ENCODE measurements around the gene GGN.
A peak's percentile ranks its signal among the peaks of the same experiment; 100 is the strongest.
"Not testable (repeated sequence)": the region's sequence is repeated elsewhere in the genome, so short reads cannot be mapped to it uniquely, and the experiment has no call there.

GGN gene

GRCh38 chr19:38411041-38411712 is 23.3 kb upstream of the GGN start:
- DNase-seq: no peak

- DNase-seq: not testable (repeated sequence)
These were observed 22.6 kb upstream of the GGN start for GRCh38 chr19:38410407-38410806.

- no peak for DNase-seq
These were observed 21.8 kb upstream of the GGN start for GRCh38 chr19:38409631-38410133.

- DNase-seq: no peak
These were observed 17.4 kb upstream of the GGN start for GRCh38 chr19:38405276-38405675.

GRCh38 chr19:38404858-38405257 is 17.0 kb upstream of the GGN start:
- no peak for DNase-seq

- DNase-seq: peak; percentile 97
These were observed 15.3 kb upstream of the GGN start, which contains the start of gene FAM98C for GRCh38 chr19:38402967-38403674. Gene FAM98C (plus strand): TSS chr19:38403093. CDS start chr19:38403154, 61 bp downstream.

GRCh38 chr19:38402623-38402966 is 14.8 kb upstream of the GGN start:
- no peak for DNase-seq

- DNase-seq: no peak
These were observed 13.3 kb upstream of the GGN start for GRCh38 chr19:38401148-38401547.

GRCh38 chr19:38400361-38400760 is 12.5 kb upstream of the GGN start:
- no peak for DNase-seq

GRCh38 chr19:38399537-38399936 is 11.7 kb upstream of the GGN start:
- no peak for DNase-seq

GRCh38 chr19:38399081-38399480 is 11.2 kb upstream of the GGN start:
- no peak for DNase-seq

- peak; percentile 64 for DNase-seq
These were observed 7.7 kb upstream of the GGN start for GRCh38 chr19:38395381-38396114.

- DNase-seq: peak; percentile 86
These were observed 6.7 kb upstream of the GGN start for GRCh38 chr19:38394488-38394887.

- peak; percentile 40 for DNase-seq
These were observed 5.0 kb upstream of the GGN start for GRCh38 chr19:38392707-38393308.

GRCh38 chr19:38391911-38392464 is 4.2 kb upstream of the GGN start:
- DNase-seq: no peak

- no peak for DNase-seq
These were observed 2.4 kb upstream of the GGN start for GRCh38 chr19:38389957-38390924.

- DNase-seq: no peak
These were observed 1.5 kb upstream of the GGN start for GRCh38 chr19:38389101-38389925.

GRCh38 chr19:38388349-38389100 is 691 bp upstream of the GGN start, which contains the start of gene SPRED3:
Gene SPRED3 (plus strand): TSS chr19:38388697. CDS start chr19:38390303, 1,606 bp downstream.
- DNase-seq: no peak

GRCh38 chr19:38386971-38387549 is 774 bp downstream of the GGN start:
- no peak for DNase-seq
